Esophagus squamous epithelium (tissue), 4 donors: ENCODE measurements around the gene RAB1B.

Experiments
- CTCF ChIP-seq, 6 experiments: fragments of 450-650 bp in 4 of 6; fragments of 200-600 bp in 2 of 6; sonication (generic) in 2 of 6; IDR thresholded peaks; one replicate each; pipeline ENCODE4 v1.5.1; 2016 to 2019; ENCODE audit warnings: antibody characterized with exemption in 6 of 6, mild to moderate bottlenecking in 4 of 6, moderate library complexity in 4 of 6
- POLR2A ChIP-seq, 4 donors: fragments of 450-650 bp; IDR thresholded peaks; one replicate each; pipeline ENCODE4 v1.6.1; 2017; ENCODE audit warnings: antibody characterized with exemption in 4 of 4, mild to moderate bottlenecking in 4 of 4, moderate library complexity in 3 of 4

DNA sequence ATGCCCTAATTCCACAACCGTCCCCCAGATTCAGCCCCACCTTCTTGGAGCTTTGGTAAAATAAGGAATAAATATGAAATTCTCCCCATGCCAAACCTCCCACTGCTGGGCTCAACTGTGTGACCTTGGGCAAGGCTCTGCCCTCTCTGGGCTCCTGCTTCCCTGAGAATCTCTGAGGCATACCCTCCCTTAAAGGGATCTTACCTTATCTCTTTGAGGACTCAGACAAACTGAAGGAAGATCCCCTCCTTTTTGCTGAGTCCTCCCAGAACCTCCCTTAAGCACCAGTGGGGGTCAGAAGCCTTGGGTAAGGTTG, 45.7 kb downstream of the RAB1B start:
- TF ChIP-seq CTCF (IDR thresholded peaks at IDR 0.05) (no peak), POLR2A (IDR thresholded peaks at IDR 0.05) (no peak)
